Stimulated activated CD4-positive, alpha-beta T cell treated with anti-CD3 and anti-CD28 coated beads, TNF-alpha, amount 100 ng/mL, for 24 hours (primary cell): ENCODE data around the gene SLC17A7.
"Not testable (repeated sequence)": the region's sequence is repeated elsewhere in the genome, so short reads cannot be mapped to it uniquely, and the experiment has no call there.

Experiments
- DNase-seq, 3 experiments: peaks; one replicate each; pipeline ENCODE4 v3.0.0-alpha.2; 2020; ENCODE audit warnings: low read depth in 3 of 3

The SLC17A7 gene

GRCh38 chr19:49444100-49444700 lies 2.9 kb upstream of the SLC17A7 start:
- not testable (repeated sequence) for DNase-seq

DNA sequence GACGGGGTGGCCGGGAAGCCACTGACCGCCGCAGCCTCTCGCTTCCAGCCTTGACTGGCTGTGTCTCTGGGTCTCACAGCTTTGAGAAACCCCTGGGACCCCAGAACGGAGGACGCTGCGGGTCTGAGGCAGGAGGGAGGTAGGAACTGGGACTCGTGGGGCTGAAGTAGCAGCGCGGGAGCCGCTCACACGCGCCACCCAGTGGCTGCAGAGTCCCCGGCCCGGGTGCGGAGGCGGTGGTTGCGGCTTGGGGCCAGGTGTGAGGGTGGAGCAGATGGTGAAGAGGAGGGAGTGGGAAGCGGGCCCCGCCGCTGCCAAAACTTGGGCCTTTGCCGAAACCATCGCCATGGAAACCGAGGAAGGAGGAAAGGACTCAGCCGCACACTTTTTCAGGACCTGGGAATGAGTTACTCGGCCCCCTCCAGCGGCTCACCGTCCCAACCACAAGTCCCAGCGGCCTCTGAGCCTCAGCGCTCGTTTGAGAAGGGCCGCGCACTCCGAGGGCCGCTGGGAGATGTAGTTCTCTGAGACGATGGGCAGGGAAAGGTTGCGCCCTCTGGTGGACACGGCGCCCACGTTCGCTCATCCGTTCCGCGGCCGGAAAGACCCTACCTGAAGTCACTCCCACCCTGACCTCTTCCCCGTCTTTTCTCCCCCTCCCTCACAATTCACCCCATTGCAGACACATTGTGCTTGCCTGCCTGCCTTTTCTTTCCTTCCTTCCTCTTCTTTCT lies 2.2 kb upstream of the SLC17A7 start:
- DNase-seq: peak; percentile 85 to 93 (median 90)

- DNase-seq: peak in 2 of 3 experiments; percentile 13 to 67
Observed at GRCh38 chr19:49442771-49443365, 1.5 kb upstream of the SLC17A7 start.

- peak in 1 of 3 experiments; percentile 19 for DNase-seq
Observed at GRCh38 chr19:49442354-49442753, 1.0 kb upstream of the SLC17A7 start.

DNA sequence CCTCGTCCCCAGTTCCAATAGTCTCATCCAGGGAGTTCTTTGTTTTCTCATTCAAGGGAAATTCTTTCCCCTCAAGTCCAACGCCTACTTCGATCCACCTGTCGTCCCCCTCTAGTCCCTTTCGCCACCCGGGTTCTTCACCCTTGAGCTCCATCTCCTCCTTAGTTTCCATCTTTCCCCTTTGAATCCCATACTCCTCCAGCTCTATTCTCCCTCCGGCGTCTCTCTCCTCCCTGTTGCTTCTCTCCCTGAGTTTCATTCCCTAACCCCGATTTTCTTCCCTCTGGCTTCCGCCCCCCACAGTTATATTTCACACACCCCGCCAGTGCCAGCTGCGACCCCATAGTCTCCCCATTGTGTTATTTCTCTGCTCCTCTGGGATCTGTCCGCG lies 628 bp upstream of the SLC17A7 start:
- no peak for DNase-seq

DNA sequence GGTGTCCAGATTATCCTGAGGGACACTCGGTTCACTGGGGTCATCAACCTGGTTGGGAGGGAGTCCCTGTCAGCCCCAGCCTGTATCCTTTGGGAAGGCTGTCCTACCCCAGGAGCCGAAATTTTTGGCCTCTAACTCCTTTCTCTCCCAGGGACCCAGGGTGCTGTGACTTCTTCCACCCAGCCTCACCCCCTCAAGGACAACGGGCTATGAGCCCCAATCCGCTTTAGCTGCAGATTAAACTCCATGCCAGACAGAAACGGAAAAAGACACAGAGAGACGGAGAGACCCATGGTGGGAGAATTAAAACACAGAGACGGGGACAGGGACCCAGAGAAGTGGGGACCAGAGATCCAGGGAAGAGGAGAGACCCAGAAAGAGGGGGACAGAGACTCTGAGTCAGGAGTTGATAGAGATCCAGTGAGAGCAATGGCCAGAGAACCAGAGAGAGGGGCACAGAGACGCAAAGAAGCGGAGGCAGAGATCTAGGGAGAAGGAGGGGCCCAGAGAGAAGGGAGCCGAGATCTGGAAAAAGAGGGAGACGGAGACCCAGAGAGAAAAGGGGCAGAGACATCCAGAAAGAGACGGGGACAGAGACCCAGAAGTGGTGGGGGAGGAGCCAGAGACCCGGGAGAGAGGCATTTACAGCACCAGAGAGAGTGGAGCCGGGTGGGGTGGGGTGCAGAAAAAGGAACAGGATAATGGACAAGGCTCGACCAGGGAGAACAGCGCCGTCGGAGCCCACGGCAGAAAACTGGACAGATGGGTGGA lies 703 bp downstream of the SLC17A7 start:
- no peak for DNase-seq

- no peak for DNase-seq
Observed at GRCh38 chr19:49439836-49440235, 1.5 kb downstream of the SLC17A7 start.

GRCh38 chr19:49438261-49438660 lies 3.1 kb downstream of the SLC17A7 start:
- DNase-seq: no peak

- DNase-seq: no peak
Observed at GRCh38 chr19:49437231-49437630, 4.1 kb downstream of the SLC17A7 start.

DNA sequence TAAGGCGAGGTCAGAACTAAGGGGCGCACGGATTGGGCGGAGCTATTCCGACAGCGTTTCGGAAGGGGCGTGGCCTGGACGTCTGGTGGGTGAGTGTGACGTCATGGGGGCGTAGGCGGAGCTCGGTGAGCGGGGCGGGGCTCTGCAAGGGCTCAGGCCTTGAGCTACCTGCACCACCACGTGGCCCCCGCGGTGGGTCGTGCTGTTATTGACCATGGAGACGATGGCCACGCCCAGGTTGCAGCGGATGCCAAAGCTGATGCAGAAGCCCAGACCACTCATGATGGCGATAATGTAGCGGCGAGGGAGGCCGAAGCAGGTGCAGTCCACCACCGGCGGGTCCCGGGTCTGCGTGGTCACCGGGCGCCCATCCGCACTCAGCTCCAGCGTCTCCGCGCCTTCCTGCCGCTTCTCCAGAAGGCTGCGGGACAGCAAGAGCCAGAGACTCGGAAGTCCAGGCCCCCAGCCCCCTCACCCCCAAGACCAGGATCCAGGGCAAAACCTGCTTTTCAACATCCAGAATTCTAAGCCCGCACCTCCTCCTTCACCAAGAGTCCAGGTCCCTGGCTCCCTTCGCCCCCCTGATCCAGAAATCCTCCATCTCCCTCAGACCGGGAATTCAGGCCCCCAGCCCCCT lies 4.8 kb downstream of the SLC17A7 start:
- peak in 2 of 3 experiments; percentile 38 to 67 for DNase-seq

DNA sequence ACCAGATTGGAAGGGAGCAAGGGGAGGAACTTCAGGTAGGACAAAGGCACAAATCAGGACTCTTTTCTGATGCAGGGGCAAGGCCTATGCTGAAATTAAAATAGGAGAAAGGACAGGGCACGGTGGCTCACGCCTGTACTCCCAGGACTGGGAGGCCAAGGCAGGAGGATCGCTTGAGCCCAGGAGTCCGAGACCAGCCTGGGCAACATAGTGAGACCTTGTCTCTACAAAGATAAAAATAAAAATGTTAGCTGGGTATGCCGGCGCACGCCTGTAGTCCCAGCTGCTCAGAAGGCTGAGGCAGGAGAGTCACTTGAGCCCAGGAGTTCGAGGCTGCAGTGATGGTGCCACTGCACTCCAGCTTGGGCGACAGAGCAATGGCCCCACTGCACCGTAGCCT lies 5.7 kb downstream of the SLC17A7 start:
- DNase-seq: no peak

- no peak for DNase-seq
Observed at GRCh38 chr19:49434907-49435583, 6.3 kb downstream of the SLC17A7 start.

DNA sequence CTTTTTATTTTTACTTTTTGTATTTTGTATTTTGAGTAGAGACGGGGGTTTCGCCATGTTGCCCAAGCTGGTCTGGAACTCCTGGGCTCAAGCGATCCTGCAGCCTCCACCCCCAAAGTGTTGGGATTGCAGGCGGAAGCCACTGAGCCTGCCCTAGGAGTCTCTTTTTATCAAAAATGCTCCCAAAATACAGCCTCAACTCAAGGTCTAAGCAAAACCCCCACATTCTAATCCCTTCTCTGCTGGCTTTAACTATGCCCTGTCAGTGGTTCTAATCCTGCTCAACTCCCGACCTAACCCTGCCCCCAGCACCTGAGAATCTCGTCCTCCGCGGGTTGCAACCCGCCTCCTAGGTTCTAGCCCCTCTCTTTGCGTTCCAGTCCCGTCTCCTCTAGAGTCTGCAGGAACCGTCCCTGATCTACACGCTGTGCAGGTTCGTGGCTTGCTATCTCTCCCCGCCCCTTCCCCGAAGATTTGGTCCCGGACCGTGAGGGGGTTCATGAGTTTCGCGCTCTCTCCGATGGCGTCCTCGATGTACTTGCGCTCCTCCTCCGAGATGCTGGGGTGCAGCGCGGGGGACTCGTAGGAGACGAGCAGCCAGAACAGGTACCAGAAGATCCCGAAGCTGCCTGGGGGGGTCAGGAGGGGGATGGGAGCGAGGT lies 8.0 kb downstream of the SLC17A7 start:
- DNase-seq: no peak

GRCh38 chr19:49432141-49433073 lies 8.9 kb downstream of the SLC17A7 start:
- peak in 1 of 3 experiments; percentile 23 for DNase-seq

DNA sequence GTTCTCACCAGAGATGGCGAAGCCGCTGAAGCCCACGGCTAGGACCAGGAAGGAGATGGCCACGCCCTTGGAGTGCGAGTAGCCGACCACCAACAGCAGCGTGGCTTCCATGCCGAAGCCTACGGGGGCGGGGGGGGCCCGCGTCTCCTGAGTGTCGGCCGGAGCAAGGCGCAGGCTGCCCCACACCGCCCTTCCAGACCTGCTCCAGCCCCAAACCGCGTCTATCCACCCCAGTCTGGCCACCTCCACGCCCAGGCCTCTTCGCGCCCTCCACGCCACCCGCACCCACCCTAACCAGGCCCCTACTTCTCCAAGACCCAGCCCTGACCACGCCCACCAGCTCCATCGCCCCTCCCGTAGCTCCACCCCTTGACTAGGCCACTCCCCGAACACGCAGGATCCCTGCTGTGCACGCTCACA lies 10.0 kb downstream of the SLC17A7 start:
- peak in 1 of 3 experiments; percentile 34 for DNase-seq

DNA sequence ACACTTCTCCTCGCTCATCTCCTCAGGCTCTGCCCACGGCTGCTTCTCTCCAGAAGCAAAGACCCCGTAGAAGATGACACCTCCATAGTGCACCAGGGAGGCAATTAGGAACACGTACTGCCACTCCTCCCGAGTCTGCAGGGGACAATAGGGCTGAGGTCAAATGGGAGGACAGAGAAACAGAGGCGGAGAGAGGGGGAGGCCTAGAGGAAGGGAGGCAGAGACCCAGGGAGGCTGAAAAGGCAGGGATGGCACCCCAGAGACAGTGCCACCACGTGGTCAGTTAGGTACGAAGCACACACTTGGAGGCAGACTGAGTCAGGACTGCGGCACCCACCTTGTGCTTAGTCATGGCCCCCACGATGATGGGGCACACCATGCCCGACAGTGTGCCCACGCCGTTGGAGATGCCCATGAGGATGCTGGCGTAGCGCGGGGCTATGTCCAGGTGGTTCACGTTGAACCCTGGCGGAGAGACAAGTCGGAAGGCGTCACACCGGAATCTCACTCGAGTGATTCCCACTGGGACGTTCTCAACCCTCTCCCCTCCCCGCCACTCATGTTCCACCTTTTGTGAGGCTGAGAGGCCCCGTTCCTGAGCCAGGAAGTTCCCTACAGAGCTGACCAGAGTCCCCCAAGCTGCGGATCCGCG lies 10.5 kb downstream of the SLC17A7 start:
- peak in 1 of 3 experiments; percentile 36 for DNase-seq

GRCh38 chr19:49430172-49430677 lies 11.1 kb downstream of the SLC17A7 start:
- DNase-seq: no peak

GRCh38 chr19:49428547-49429451 lies 12.5 kb downstream of the SLC17A7 start:
- DNase-seq: no peak
